GM18498 (cell line): ENCODE measurements around the gene ARHGAP27.

Source experiments
- ATAC-seq: cut with Tn5 transposase; IDR thresholded peaks from one replicate; pipeline ENCODE4 v1.9.1; 2021; ENCODE audit warnings: mild to moderate bottlenecking, moderate library complexity; ENCODE audit not compliant: unreplicated experiment

The ARHGAP27 gene

GRCh38 chr17:45387739-45388138 lies 44.9 kb downstream of the ARHGAP27 start:
- no peak for ATAC-seq

GRCh38 chr17:45386178-45386577 lies 46.5 kb downstream of the ARHGAP27 start:
- ATAC-seq = no peak

GRCh38 chr17:45385331-45385997 lies 47.2 kb downstream of the ARHGAP27 start:
- ATAC-seq = no peak

GRCh38 chr17:45384789-45385262 lies 47.8 kb downstream of the ARHGAP27 start:
- ATAC-seq = no peak

GRCh38 chr17:45384047-45384788 lies 48.5 kb downstream of the ARHGAP27 start:
- no peak for ATAC-seq

GRCh38 chr17:45383003-45383402 lies 49.7 kb downstream of the ARHGAP27 start:
- no peak for ATAC-seq

GRCh38 chr17:45382226-45382625 lies 50.4 kb downstream of the ARHGAP27 start:
- no peak for ATAC-seq

- ATAC-seq = no peak
These were observed 51.7 kb downstream of the ARHGAP27 start for GRCh38 chr17:45380991-45381390.

- ATAC-seq = no peak
These were observed 52.5 kb downstream of the ARHGAP27 start for GRCh38 chr17:45380046-45380765.

GRCh38 chr17:45377401-45377800 lies 55.3 kb downstream of the ARHGAP27 start:
- ATAC-seq = no peak

GRCh38 chr17:45376171-45377005 lies 56.3 kb downstream of the ARHGAP27 start:
- ATAC-seq = no peak

- no peak for ATAC-seq
These were observed 58.2 kb downstream of the ARHGAP27 start for GRCh38 chr17:45374501-45374900.

- ATAC-seq = no peak
These were observed 60.3 kb downstream of the ARHGAP27 start for GRCh38 chr17:45372325-45372869.

- no peak for ATAC-seq
These were observed 61.0 kb downstream of the ARHGAP27 start for GRCh38 chr17:45371414-45372324.

- ATAC-seq = no peak
These were observed 61.7 kb downstream of the ARHGAP27 start for GRCh38 chr17:45370949-45371413.

- no peak for ATAC-seq
These were observed 63.2 kb downstream of the ARHGAP27 start for GRCh38 chr17:45369421-45369820.

GRCh38 chr17:45368651-45369050 lies 64.0 kb downstream of the ARHGAP27 start:
- ATAC-seq = no peak

GRCh38 chr17:45367216-45367615 lies 65.5 kb downstream of the ARHGAP27 start:
- ATAC-seq = no peak

- no peak for ATAC-seq
These were observed 66.0 kb downstream of the ARHGAP27 start for GRCh38 chr17:45366691-45367090.
